Measurements from ENCODE around the gene GNPTAB.

GNPTAB gene

DNA sequence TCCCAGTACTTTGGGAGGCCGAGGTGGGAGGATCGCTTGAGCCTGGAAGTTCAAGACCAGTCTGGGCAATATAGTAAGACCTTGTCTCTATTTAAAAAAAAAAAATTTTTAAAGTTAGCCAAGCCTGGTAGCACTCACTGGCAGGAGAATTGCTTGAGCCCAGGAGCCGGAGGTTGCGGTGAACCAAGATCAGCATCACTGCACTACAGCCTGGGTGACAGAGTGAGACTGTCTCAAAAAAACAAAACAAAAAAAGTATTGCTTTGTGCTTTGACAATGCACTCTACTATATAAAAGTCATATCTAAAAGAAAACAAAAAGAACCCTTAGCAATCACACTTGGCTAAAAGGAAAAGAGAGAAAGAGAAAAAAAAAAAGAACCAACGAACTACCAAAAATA lies 26.8 kb downstream of the GNPTAB start:
- no peaks in the 10 kb centered on the region for H3K27me3 ChIP-seq (ENCODE audit: insufficient read depth, low read length, poor library complexity)
- H3K4me1 ChIP-seq (ENCODE audit: insufficient read depth, low read length) = peaks cover 39% of the 10 kb centered on the region
- peak overlapping the region; percentile 42 for H3K9ac ChIP-seq (ENCODE audit: low read depth, low read length)
- peak overlapping the region; percentile 52 for H3K4me2 ChIP-seq (ENCODE audit: insufficient read depth, low read length)
- no peak overlapping the region for H2AFZ ChIP-seq (ENCODE audit: low read depth, low read length)
- H3K79me2 ChIP-seq (ENCODE audit: insufficient read depth, low read length) = peaks cover 99% of the 10 kb centered on the region
- DNase-seq (peak; percentile 60), ATAC-seq (ENCODE audit: insufficient read depth, low read depth) (peak; percentile 87)
- peak overlapping the region in 1 of 2 experiments; percentile 34; a peak in 2 of 4 replicates for H3K4me3 ChIP-seq (ENCODE audit: low read depth in 1 of 2, low read length in 2 of 2)
- no peak for TF ChIP-seq EZH2 (IDR thresholded peaks at IDR 0.05; ENCODE audit: borderline replicate concordance, low read depth, low read length, severe bottlenecking)
- TF ChIP-seq, protein P1, sequence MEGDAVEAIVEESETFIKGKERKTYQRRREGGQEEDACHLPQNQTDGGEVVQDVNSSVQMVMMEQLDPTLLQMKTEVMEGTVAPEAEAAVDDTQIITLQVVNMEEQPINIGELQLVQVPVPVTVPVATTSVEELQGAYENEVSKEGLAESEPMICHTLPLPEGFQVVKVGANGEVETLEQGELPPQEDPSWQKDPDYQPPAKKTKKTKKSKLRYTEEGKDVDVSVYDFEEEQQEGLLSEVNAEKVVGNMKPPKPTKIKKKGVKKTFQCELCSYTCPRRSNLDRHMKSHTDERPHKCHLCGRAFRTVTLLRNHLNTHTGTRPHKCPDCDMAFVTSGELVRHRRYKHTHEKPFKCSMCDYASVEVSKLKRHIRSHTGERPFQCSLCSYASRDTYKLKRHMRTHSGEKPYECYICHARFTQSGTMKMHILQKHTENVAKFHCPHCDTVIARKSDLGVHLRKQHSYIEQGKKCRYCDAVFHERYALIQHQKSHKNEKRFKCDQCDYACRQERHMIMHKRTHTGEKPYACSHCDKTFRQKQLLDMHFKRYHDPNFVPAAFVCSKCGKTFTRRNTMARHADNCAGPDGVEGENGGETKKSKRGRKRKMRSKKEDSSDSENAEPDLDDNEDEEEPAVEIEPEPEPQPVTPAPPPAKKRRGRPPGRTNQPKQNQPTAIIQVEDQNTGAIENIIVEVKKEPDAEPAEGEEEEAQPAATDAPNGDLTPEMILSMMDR (IDR thresholded peaks at IDR 0.05; ENCODE audit: borderline replicate concordance, extremely low read depth, low read length, poor library complexity, severe bottlenecking) = no peak
- H4K20me1 ChIP-seq (ENCODE audit: insufficient read depth, low read length) = peaks cover 2% of the 10 kb centered on the region; the same call in 1 of the 2 replicates
- no peaks in the 10 kb centered on the region for H3K36me3 ChIP-seq (ENCODE audit: insufficient read depth, low read length)
- H3K9me3 ChIP-seq (ENCODE audit: insufficient read depth, low read length, severe bottlenecking) = no peaks in the 10 kb centered on the region
- H3K27ac ChIP-seq (ENCODE audit: low read length) = peak overlapping the region; percentile 70

GRCh38 chr12:101802486-101802885 lies 28.3 kb downstream of the GNPTAB start:
- no peak for DNase-seq
- no peak for TF ChIP-seq EZH2 (IDR thresholded peaks at IDR 0.05; ENCODE audit: borderline replicate concordance, low read depth, low read length, severe bottlenecking)
- TF ChIP-seq, protein P1 (IDR thresholded peaks at IDR 0.05; ENCODE audit: borderline replicate concordance, extremely low read depth, low read length, poor library complexity, severe bottlenecking) = no peak
- H4K20me1 ChIP-seq (ENCODE audit: insufficient read depth, low read length) = no peaks in the 10 kb centered on the region
- H3K9me3 ChIP-seq (ENCODE audit: insufficient read depth, low read length, severe bottlenecking) = no peaks in the 10 kb centered on the region
- no peak for ATAC-seq (ENCODE audit: insufficient read depth, low read depth)
- no peak overlapping the region for H3K9ac ChIP-seq (ENCODE audit: low read depth, low read length)
- H2AFZ ChIP-seq (ENCODE audit: low read depth, low read length) = no peak overlapping the region
- H3K4me2 ChIP-seq (ENCODE audit: insufficient read depth, low read length) = no peak overlapping the region
- H3K79me2 ChIP-seq (ENCODE audit: insufficient read depth, low read length) = peaks cover 98% of the 10 kb centered on the region
- no peak overlapping the region for H3K4me3 ChIP-seq (ENCODE audit: low read depth in 1 of 2, low read length in 2 of 2)
- H3K27me3 ChIP-seq (ENCODE audit: insufficient read depth, low read length, poor library complexity) = no peaks in the 10 kb centered on the region
- H3K4me1 ChIP-seq (ENCODE audit: insufficient read depth, low read length) = peaks cover 54% of the 10 kb centered on the region
- H3K36me3 ChIP-seq (ENCODE audit: insufficient read depth, low read length) = no peaks in the 10 kb centered on the region
- H3K27ac ChIP-seq (ENCODE audit: low read length) = peak overlapping the region; percentile 33; the same call in 1 of the 2 replicates

DNA sequence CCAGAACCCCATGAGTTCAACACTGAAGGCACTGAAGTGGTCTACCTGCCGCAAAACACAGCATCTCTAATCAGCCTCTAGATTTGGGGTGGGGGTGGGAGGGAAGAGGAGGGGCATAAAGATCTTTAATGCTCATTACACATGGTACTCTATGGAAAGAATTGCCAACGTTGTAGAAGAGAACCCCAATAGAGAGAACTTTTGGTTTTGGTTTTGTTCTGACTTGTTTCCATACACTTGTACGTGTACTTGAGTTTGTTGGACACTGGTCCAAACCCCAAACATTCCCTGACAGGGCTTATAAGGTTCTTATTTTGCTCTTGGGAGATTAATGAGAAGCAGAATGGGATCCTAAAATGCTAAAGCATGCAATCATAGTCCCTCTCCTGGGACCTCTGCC lies 31.0 kb downstream of the GNPTAB start:
- Histone ChIP-seq H3K36me3 (ENCODE audit: insufficient read depth, low read length) (peaks cover 8% of the 10 kb centered on the region; the same call in 1 of the 2 replicates), H3K27me3 (ENCODE audit: insufficient read depth, low read length, poor library complexity) (no peaks in the 10 kb centered on the region), H3K4me1 (ENCODE audit: insufficient read depth, low read length) (peaks cover 64% of the 10 kb centered on the region), H3K4me2 (ENCODE audit: insufficient read depth, low read length) (no peak overlapping the region), H3K9ac (ENCODE audit: low read depth, low read length) (no peak overlapping the region), H2AFZ (ENCODE audit: low read depth, low read length) (no peak overlapping the region), H3K27ac (ENCODE audit: low read length) (peak overlapping the region; percentile 48; the same call in 1 of the 2 replicates), H3K9me3 (ENCODE audit: insufficient read depth, low read length, severe bottlenecking) (no peaks in the 10 kb centered on the region), H4K20me1 (ENCODE audit: insufficient read depth, low read length) (no peaks in the 10 kb centered on the region), H3K79me2 (ENCODE audit: insufficient read depth, low read length) (peaks cover 90% of the 10 kb centered on the region), H3K4me3 (ENCODE audit: low read depth in 1 of 2, low read length in 2 of 2) (no peak overlapping the region)
- ATAC-seq (ENCODE audit: insufficient read depth, low read depth) (no peak), DNase-seq (no peak)
- TF ChIP-seq EZH2 (IDR thresholded peaks at IDR 0.05; ENCODE audit: borderline replicate concordance, low read depth, low read length, severe bottlenecking) = no peak
- TF ChIP-seq, protein P1 (IDR thresholded peaks at IDR 0.05; ENCODE audit: borderline replicate concordance, extremely low read depth, low read length, poor library complexity, severe bottlenecking) = no peak
